Trophoblast cell (in vitro differentiated cells and primary cell): ENCODE measurements around the gene PHTF1.

Source experiments
- DNase-seq, 2 donors: peaks; one replicate each; pipeline ENCODE4 v3.0.0-alpha.2; 2016
- H2AFZ ChIP-seq: 2 replicates; pipeline ENCODE4 v1.6.1; 2013; ENCODE audit warnings: low read length, moderate library complexity, mild to moderate bottlenecking; ENCODE audit not compliant: insufficient read depth, poor library complexity
- H2AK5ac ChIP-seq: 2 replicates; pipeline ENCODE4 v1.6.1; 2013; ENCODE audit warnings: mild to moderate bottlenecking, low read length
- H2BK120ac ChIP-seq: 2 replicates; pipeline ENCODE4 v1.6.1; 2013; ENCODE audit warnings: low read length, mild to moderate bottlenecking, moderate library complexity; ENCODE audit not compliant: insufficient read depth, poor library complexity
- H2BK12ac ChIP-seq: 2 replicates; pipeline ENCODE4 v1.6.1; 2013; ENCODE audit warnings: mild to moderate bottlenecking, low read length, moderate library complexity
- H2BK5ac ChIP-seq: 2 replicates; pipeline ENCODE4 v1.6.1; 2013; ENCODE audit warnings: low read length, low read depth, moderate library complexity, mild to moderate bottlenecking; ENCODE audit not compliant: poor library complexity
- H3K14ac ChIP-seq: 2 replicates; pipeline ENCODE4 v1.6.1; 2013; ENCODE audit warnings: mild to moderate bottlenecking, low read length
- H3K18ac ChIP-seq: 2 replicates; pipeline ENCODE4 v1.6.1; 2013; ENCODE audit warnings: mild to moderate bottlenecking, low read length
- H3K23ac ChIP-seq: 2 replicates; pipeline ENCODE4 v1.6.1; 2013; ENCODE audit warnings: low read length
- H3K27ac ChIP-seq: 2 replicates; pipeline ENCODE4 v1.5.1; 2013; ENCODE audit warnings: low read depth, mild to moderate bottlenecking, inconsistent platforms, low read length, moderate library complexity
- H3K27me3 ChIP-seq: 2 replicates; pipeline ENCODE4 v1.6.1; 2013; ENCODE audit warnings: inconsistent platforms, mild to moderate bottlenecking, low read length, moderate library complexity; ENCODE audit not compliant: insufficient read depth
- H3K36me3 ChIP-seq, 2 experiments: 1 replicate in 1 of 2; 2 replicates in 1 of 2; pipeline ENCODE4 v1.6.1; 2013; ENCODE audit warnings: low read length in 2 of 2, mild to moderate bottlenecking in 2 of 2, moderate library complexity in 1 of 2; ENCODE audit not compliant: insufficient read depth in 2 of 2, control insufficient read depth in 1 of 2
- H3K4ac ChIP-seq: 2 replicates; pipeline ENCODE4 v1.6.1; 2013; ENCODE audit warnings: low read depth, mild to moderate bottlenecking, low read length, moderate library complexity
- H3K4me1 ChIP-seq, 2 experiments: 1 replicate in 1 of 2; 2 replicates in 1 of 2; pipeline ENCODE4 v1.6.1; 2013; ENCODE audit warnings: low read length in 2 of 2, mild to moderate bottlenecking in 2 of 2, moderate library complexity in 1 of 2; ENCODE audit not compliant: insufficient read depth in 2 of 2, control insufficient read depth in 1 of 2
- H3K4me2 ChIP-seq: 2 replicates; pipeline ENCODE4 v1.6.1; 2013; ENCODE audit warnings: inconsistent platforms, mild to moderate bottlenecking, low read length, moderate library complexity
- H3K4me3 ChIP-seq: 2 replicates; pipeline ENCODE4 v1.5.1; 2013; ENCODE audit warnings: mild to moderate bottlenecking, low read depth, low read length, inconsistent platforms
- H3K79me1 ChIP-seq: one replicate; pipeline ENCODE4 v1.6.1; 2013; ENCODE audit warnings: low read length
- H3K79me2 ChIP-seq: 2 replicates; pipeline ENCODE4 v1.6.1; 2013; ENCODE audit warnings: low read length, mild to moderate bottlenecking; ENCODE audit not compliant: control insufficient read depth, insufficient read depth, poor library complexity
- H3K9ac ChIP-seq: 2 replicates; pipeline ENCODE4 v1.6.1; 2013; ENCODE audit warnings: mild to moderate bottlenecking, low read length
- H3K9me3 ChIP-seq: 2 replicates; pipeline ENCODE4 v1.6.1; 2013; ENCODE audit warnings: low read depth, mild to moderate bottlenecking, control low read depth, inconsistent platforms, low read length; ENCODE audit not compliant: insufficient read depth
- H4K12ac ChIP-seq: 2 replicates; pipeline ENCODE4 v1.6.1; 2013; ENCODE audit warnings: low read depth, mild to moderate bottlenecking, low read length, moderate library complexity
- H4K8ac ChIP-seq: 2 replicates; pipeline ENCODE4 v1.6.1; 2013; ENCODE audit warnings: low read depth, mild to moderate bottlenecking, low read length, moderate library complexity
- H4K91ac ChIP-seq: one replicate; pipeline ENCODE4 v1.6.1; 2013; ENCODE audit warnings: low read depth, mild to moderate bottlenecking, low read length, moderate library complexity
- WGBS: extraction: QIAGEN DNeasy Blood & Tissue Kit; methylation state at CpG from one replicate; pipeline ENCODE4 v1.1.7; 2013; ENCODE audit warnings: missing lambda C conversion rate; ENCODE audit not compliant: insufficient read length, insufficient coverage; ENCODE audit errors: extremely low coverage; 5-methylcytosine and 5-hydroxymethylcytosine counted together

Gene PHTF1

GRCh38 chr1:113770031-113770430 is 10.7 kb upstream of the PHTF1 start:
- no CpG with 5 or more reads among the region's 1 CpG for WGBS
- no peak for DNase-seq
- no peak overlapping the region for H3K4me2 ChIP-seq
- H3K18ac ChIP-seq: no peak overlapping the region
- H3K23ac ChIP-seq: no peak overlapping the region
- no peak overlapping the region for H3K4me3 ChIP-seq
- no peak overlapping the region for H3K27ac ChIP-seq
- H3K4ac ChIP-seq: no peak overlapping the region
- no peak overlapping the region for H3K14ac ChIP-seq
- no peak overlapping the region for H2BK120ac ChIP-seq
- H4K91ac ChIP-seq: no peak overlapping the region
- no peak overlapping the region for H2AFZ ChIP-seq
- H2AK5ac ChIP-seq: no peak overlapping the region
- no peak overlapping the region for H4K12ac ChIP-seq
- no peak overlapping the region for H2BK12ac ChIP-seq
- H3K79me1 ChIP-seq: no peaks in the 10 kb centered on the region
- no peaks in the 10 kb centered on the region for H3K9me3 ChIP-seq
- no peaks in the 10 kb centered on the region for H3K79me2 ChIP-seq
- no peak overlapping the region for H3K9ac ChIP-seq
- no peak overlapping the region for H4K8ac ChIP-seq
- H2BK5ac ChIP-seq: no peak overlapping the region
- H3K4me1 ChIP-seq: no peaks in the 10 kb centered on the region
- H3K36me3 ChIP-seq: peaks cover 5 to 6% of the 10 kb centered on the region in 2 experiments
- H3K27me3 ChIP-seq: no peaks in the 10 kb centered on the region

GRCh38 chr1:113769601-113769970 is 10.3 kb upstream of the PHTF1 start:
- Histone ChIP-seq H3K4ac (no peak overlapping the region), H3K79me2 (no peaks in the 10 kb centered on the region), H3K18ac (no peak overlapping the region), H3K4me1 (no peaks in the 10 kb centered on the region), H2AK5ac (no peak overlapping the region), H4K91ac (no peak overlapping the region), H4K8ac (no peak overlapping the region), H3K23ac (no peak overlapping the region), H2AFZ (no peak overlapping the region), H3K27me3 (no peaks in the 10 kb centered on the region), H3K36me3 (peaks cover 3 to 6% of the 10 kb centered on the region in 2 experiments), H3K14ac (no peak overlapping the region), H4K12ac (no peak overlapping the region), H3K9me3 (no peaks in the 10 kb centered on the region), H2BK120ac (no peak overlapping the region), H3K79me1 (no peaks in the 10 kb centered on the region), H2BK5ac (no peak overlapping the region), H3K27ac (no peak overlapping the region), H3K4me3 (no peak overlapping the region), H3K9ac (no peak overlapping the region), H3K4me2 (no peak overlapping the region), H2BK12ac (no peak overlapping the region)
- DNase-seq: no peak

- Histone ChIP-seq H3K4me3 (no peak overlapping the region), H3K36me3 (peaks cover 2 to 6% of the 10 kb centered on the region in 2 experiments), H3K14ac (no peak overlapping the region), H3K4me1 (no peaks in the 10 kb centered on the region), H4K91ac (no peak overlapping the region), H3K23ac (no peak overlapping the region), H3K27ac (no peak overlapping the region), H4K12ac (no peak overlapping the region), H4K8ac (no peak overlapping the region), H3K9me3 (no peaks in the 10 kb centered on the region), H2BK5ac (no peak overlapping the region), H3K18ac (no peak overlapping the region), H2BK120ac (no peak overlapping the region), H3K4me2 (no peak overlapping the region), H3K9ac (no peak overlapping the region), H2BK12ac (no peak overlapping the region), H3K27me3 (no peaks in the 10 kb centered on the region), H3K4ac (no peak overlapping the region), H3K79me1 (no peaks in the 10 kb centered on the region), H2AK5ac (no peak overlapping the region), H3K79me2 (no peaks in the 10 kb centered on the region), H2AFZ (no peak overlapping the region)
- WGBS: 100% methylated on average over 1 of the region's 1 CpG
- no peak for DNase-seq
These were observed 9.8 kb upstream of the PHTF1 start for GRCh38 chr1:113768916-113769600.

GRCh38 chr1:113765306-113766230 is 6.3 kb upstream of the PHTF1 start:
- Histone ChIP-seq H3K79me2 (no peaks in the 10 kb centered on the region), H3K9me3 (no peaks in the 10 kb centered on the region), H3K4me1 (no peaks in the 10 kb centered on the region), H3K9ac (no peak overlapping the region), H3K14ac (no peak overlapping the region), H3K27ac (no peak overlapping the region), H2BK120ac (no peak overlapping the region), H3K79me1 (no peaks in the 10 kb centered on the region), H3K27me3 (no peaks in the 10 kb centered on the region), H4K91ac (no peak overlapping the region), H2BK5ac (no peak overlapping the region), H2BK12ac (no peak overlapping the region), H4K12ac (no peak overlapping the region), H3K4me3 (no peak overlapping the region), H3K18ac (no peak overlapping the region), H3K23ac (no peak overlapping the region), H2AK5ac (no peak overlapping the region), H3K4me2 (no peak overlapping the region), H3K36me3 (peaks cover 2 to 6% of the 10 kb centered on the region in 2 experiments), H4K8ac (no peak overlapping the region), H3K4ac (no peak overlapping the region), H2AFZ (no peak overlapping the region)
- peak in 1 of 2 donors; percentile 10 for DNase-seq
- WGBS: no CpG with 5 or more reads among the region's 2 CpGs
